Measurements from ENCODE around the gene THUMPD1. TPM values are rescaled to one million over a fixed set of nuclear protein-coding genes. Genes with fewer than 3 reads are reported as not detected.

THUMPD1 gene, protein sequence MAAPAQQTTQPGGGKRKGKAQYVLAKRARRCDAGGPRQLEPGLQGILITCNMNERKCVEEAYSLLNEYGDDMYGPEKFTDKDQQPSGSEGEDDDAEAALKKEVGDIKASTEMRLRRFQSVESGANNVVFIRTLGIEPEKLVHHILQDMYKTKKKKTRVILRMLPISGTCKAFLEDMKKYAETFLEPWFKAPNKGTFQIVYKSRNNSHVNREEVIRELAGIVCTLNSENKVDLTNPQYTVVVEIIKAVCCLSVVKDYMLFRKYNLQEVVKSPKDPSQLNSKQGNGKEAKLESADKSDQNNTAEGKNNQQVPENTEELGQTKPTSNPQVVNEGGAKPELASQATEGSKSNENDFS
- 101 TPM for total RNA-seq

DNA sequence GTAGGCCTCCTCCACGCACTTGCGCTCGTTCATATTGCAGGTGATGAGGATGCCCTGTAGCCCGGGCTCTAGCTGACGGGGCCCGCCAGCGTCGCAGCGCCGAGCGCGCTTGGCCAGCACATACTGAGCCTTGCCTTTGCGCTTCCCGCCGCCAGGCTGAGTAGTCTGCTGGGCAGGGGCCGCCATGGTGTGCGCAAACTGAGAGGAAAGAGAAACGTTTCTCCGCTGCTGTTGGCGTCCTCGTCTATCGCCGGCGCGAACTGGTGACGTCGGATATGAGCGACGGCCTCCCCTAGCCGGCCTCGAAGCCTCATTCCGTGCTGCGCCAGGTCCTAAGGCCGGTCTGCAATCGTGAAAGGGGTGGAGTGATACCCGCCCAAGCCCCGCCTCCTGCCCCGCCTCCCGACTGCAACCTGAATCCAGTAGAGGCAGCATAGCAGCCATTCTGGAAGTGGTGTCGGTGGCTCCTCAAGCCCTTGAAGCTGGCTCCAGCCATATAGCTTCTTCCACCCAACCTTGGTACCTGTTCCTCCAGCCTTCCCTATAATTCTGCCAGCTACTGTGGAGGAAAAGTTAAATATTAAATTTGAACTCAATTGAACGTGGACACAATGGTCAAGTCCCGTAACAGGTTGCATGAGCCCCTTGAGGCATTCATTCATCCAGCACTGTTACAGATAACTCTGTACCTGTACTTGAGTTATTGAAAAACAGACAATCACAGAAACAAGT lies at the start of gene THUMPD1:
TSS of gene THUMPD1 (minus strand) at position 265 of the 732 bp plus-strand sequence. CDS start at position 186, 79 bp downstream.

DNA sequence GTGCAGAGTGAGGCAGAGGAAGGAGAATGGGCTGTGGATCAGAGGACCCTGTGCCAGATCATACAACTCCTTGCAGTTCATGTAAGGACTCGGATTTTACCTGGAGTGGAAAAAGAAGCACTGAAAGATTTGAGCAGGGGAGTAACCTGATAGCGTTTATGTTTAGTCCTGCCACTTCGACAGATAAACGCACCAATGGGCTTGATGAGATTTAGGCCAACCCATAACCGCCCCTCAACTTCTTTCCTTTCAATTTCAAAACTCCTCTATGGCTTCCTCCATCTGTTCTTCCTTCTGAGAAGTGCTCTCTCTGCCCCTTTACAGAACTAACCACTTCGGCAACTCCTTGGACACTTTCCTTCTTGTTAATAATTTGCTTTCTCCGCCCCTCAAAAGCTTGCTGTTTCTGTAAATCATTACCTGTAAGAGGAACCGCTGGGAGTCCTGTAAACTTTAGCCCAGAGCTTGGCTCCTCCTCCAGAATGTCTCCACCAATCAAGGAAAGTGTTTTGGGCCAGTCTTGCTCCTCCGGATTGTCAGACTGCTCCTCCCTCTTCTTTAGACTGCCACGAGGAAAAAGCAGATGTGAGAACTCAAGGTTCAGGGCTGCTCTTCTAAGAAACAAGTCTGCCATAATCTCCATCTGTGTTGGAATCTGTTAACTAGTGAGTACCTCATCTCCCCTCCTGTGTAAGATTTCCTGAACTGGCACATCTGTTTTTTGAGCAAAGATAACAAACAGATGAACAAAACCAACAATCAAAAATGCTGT lies 22.0 kb upstream of the THUMPD1 start, which contains the start of gene ACSM3:
TSS of gene ACSM3 (plus strand) at position 554 of the 772 bp plus-strand sequence. CDS start 6,021 bp downstream, outside the sequence.

Small RNAs within 50 kb of the gene (small RNA-seq; reads per million reads assigned to genes)
- gene RNU6-944P (ENCODE audit: low replicate concordance): not detected

Other genes starting within 250 kb of the THUMPD1 start
- gene ACSM2B, start 165.5 kb downstream of the THUMPD1 start, total RNA-seq: not detected
- gene ACSM1, start 44.1 kb downstream of the THUMPD1 start, total RNA-seq: not detected
- under 0.01 TPM for gene ACSM3, start 22.2 kb upstream of the THUMPD1 start, total RNA-seq
- gene ERI2, start 64.7 kb upstream of the THUMPD1 start, total RNA-seq: 24.1 TPM
- gene REXO5, start 64.7 kb upstream of the THUMPD1 start, total RNA-seq: 15.0 TPM
- gene DCUN1D3, start 158.5 kb upstream of the THUMPD1 start, total RNA-seq: 11.0 TPM
- gene LYRM1, start 159.0 kb upstream of the THUMPD1 start, total RNA-seq: 49.8 TPM

Data from parietal lobe (tissue), 2 donors.